Erythroblast (primary cell): ENCODE data around the gene SEMA3B.

Experiments
- GATA1 ChIP-seq: IDR thresholded peaks from 2 replicates; pipeline ENCODE4 v1.6.1; 2011; ENCODE audit warnings: low read depth, mild to moderate bottlenecking, control low read depth, low read length, moderate library complexity
- POLR2A ChIP-seq: IDR thresholded peaks from 2 replicates; pipeline ENCODE4 v1.6.1; 2011; ENCODE audit warnings: mild to moderate bottlenecking, low read length

DNA sequence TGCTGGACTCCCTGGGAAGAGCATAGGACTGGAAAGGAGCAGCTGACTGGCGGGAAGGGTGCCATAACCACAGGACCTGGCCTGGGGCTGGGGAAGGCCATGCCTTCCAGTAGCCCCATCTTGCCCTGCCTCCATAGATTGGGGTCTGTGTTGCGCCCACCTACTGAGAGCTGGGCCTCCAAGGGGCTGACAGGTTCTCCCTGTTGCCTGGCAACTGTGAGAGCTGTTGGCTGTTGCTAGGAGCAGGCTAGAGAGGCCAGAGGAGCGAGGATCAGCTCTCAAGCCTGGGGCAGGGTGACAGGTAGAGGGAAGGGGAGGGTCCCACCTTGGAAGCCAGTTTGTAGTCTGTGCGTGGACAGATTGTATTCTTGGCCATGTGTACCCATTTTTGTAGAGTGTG lies 35.8 kb upstream of the SEMA3B start:
- TF ChIP-seq POLR2A (no peak), GATA1 (no peak)
